Endometrial microvascular endothelial cells (primary cell): ENCODE measurements around the gene CCL24. TPM values are rescaled to one million over a fixed set of nuclear protein-coding genes. Genes with fewer than 3 reads are reported as not detected.
"Not testable (repeated sequence)": the region's sequence is repeated elsewhere in the genome, so short reads cannot be mapped to it uniquely, and the experiment has no call there.

Experiments
- in situ Hi-C: cut with HindIII; loops from 2 replicates; pipeline ENCODE4 v1.10.0; 2017; ENCODE audit warnings: low sequenced_read_pairs, low pct_unique_long_range_greater_than_20kb; ENCODE audit errors: inconsistent ontology term
- total RNA-seq: library from RNA; depleted of rRNA; stranded (reverse); fragments of >200 nt; gene quantifications from one replicate; pipeline ENCODE4 v1.2.3, GENCODE V29; 2015; ENCODE audit errors: inconsistent ontology term

Gene CCL24
- total RNA-seq = not detected

- in situ Hi-C loops = no loop called here
Measured at GRCh38 chr7:75813781-75814236, at the start of gene CCL24. Gene CCL24 (minus strand): TSS chr7:75813806. CDS start chr7:75813715, 91 bp downstream.

- in situ Hi-C loops = no loop called here
Measured at GRCh38 chr7:75861636-75862035, 48.0 kb upstream of the CCL24 start.

GRCh38 chr7:75858410-75858809 is 44.8 kb upstream of the CCL24 start:
- in situ Hi-C loops = no loop called here

GRCh38 chr7:75856536-75856935 is 42.9 kb upstream of the CCL24 start:
- in situ Hi-C loops = no loop called here

GRCh38 chr7:75854813-75855345 is 41.3 kb upstream of the CCL24 start:
- in situ Hi-C loops = not testable (repeated sequence)

GRCh38 chr7:75854233-75854632 is 40.6 kb upstream of the CCL24 start:
- in situ Hi-C loops = no loop called here

GRCh38 chr7:75850235-75850634 is 36.6 kb upstream of the CCL24 start:
- in situ Hi-C loops = no loop called here

- in situ Hi-C loops = no loop called here
Measured at GRCh38 chr7:75849573-75849972, 36.0 kb upstream of the CCL24 start.

- in situ Hi-C loops = no loop called here
Measured at GRCh38 chr7:75847707-75848106, 34.1 kb upstream of the CCL24 start.

GRCh38 chr7:75845132-75845531 is 31.5 kb upstream of the CCL24 start:
- in situ Hi-C loops = not testable (repeated sequence)

- in situ Hi-C loops = no loop called here
Measured at GRCh38 chr7:75844158-75844557, 30.6 kb upstream of the CCL24 start.

- in situ Hi-C loops = no loop called here
Measured at GRCh38 chr7:75843613-75844116, 30.1 kb upstream of the CCL24 start.

GRCh38 chr7:75842836-75843446 is 29.3 kb upstream of the CCL24 start:
- in situ Hi-C loops = no loop called here

- in situ Hi-C loops = no loop called here
Measured at GRCh38 chr7:75840029-75840428, 26.4 kb upstream of the CCL24 start.

GRCh38 chr7:75838281-75838930 is 24.8 kb upstream of the CCL24 start:
- in situ Hi-C loops = not testable (repeated sequence)

GRCh38 chr7:75836798-75837197 is 23.2 kb upstream of the CCL24 start:
- in situ Hi-C loops = no loop called here

- in situ Hi-C loops = no loop called here
Measured at GRCh38 chr7:75835688-75836285, 22.2 kb upstream of the CCL24 start.

GRCh38 chr7:75833662-75834061 is 20.1 kb upstream of the CCL24 start:
- in situ Hi-C loops = not testable (repeated sequence)

- in situ Hi-C loops = no loop called here
Measured at GRCh38 chr7:75830978-75831377, 17.4 kb upstream of the CCL24 start.

- in situ Hi-C loops = not testable (repeated sequence)
Measured at GRCh38 chr7:75829656-75830055, 16.1 kb upstream of the CCL24 start.
